Upper lobe of left lung (tissue), 4 donors: ENCODE results near the gene MAJIN.

Source experiments
- POLR2A ChIP-seq, 4 donors: fragments of 450-650 bp; IDR thresholded peaks; one replicate each; pipeline ENCODE4 v1.5.1; 2016 to 2017; ENCODE audit warnings: antibody characterized with exemption in 4 of 4, mild to moderate bottlenecking in 2 of 4
- POLR2AphosphoS5 ChIP-seq, 2 donors: sonication (generic); formaldehyde crosslinking; IDR thresholded peaks; one replicate each; pipeline ENCODE4 v1.5.1; 2017; ENCODE audit warnings: antibody characterized with exemption in 2 of 2
- TF ChIP-seq, protein P1 (sequence below), 6 experiments: fragments of 450-650 bp in 4 of 6; fragments of 200-600 bp in 2 of 6; sonication (generic) in 2 of 6; IDR thresholded peaks; one replicate each; pipeline ENCODE4 v1.5.1; 2016 to 2019; ENCODE audit warnings: antibody characterized with exemption in 6 of 6

DNA sequence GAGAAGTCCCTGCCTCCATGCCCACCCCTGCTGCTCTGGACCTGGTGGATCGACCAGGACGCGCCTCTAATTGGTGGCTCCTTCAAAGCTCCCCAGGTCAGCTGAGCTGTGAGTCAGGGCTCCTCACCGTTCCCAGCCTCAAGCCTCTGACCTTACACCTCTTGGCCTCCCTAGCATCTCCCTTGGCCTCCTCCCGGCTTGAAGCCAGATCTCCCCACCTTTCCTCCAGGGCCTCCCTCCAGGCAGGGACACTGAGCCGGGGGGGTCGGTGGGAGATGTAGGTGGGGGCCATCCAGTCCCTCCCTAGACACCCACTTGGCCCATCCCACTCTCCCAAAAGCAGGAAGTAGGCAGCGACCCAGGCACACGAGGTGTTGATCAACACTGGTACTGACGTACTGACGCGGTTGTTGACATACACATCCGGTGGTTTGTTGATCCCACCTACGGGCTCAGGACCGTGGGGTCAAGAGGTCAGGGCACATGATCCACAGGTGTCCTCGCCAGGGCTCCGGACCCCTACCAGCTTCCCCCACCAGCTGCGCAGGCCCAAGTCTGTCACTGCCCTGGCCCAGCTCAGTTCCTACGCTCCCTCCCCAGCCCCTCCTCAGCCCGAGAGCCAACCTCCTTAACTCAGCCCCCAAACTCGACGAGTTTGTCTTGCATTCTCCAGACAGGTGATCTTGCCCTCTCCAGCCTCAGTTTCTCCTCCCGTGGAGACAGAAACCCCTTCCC is 55.7 kb downstream of the MAJIN start:
- TF ChIP-seq, protein P1, sequence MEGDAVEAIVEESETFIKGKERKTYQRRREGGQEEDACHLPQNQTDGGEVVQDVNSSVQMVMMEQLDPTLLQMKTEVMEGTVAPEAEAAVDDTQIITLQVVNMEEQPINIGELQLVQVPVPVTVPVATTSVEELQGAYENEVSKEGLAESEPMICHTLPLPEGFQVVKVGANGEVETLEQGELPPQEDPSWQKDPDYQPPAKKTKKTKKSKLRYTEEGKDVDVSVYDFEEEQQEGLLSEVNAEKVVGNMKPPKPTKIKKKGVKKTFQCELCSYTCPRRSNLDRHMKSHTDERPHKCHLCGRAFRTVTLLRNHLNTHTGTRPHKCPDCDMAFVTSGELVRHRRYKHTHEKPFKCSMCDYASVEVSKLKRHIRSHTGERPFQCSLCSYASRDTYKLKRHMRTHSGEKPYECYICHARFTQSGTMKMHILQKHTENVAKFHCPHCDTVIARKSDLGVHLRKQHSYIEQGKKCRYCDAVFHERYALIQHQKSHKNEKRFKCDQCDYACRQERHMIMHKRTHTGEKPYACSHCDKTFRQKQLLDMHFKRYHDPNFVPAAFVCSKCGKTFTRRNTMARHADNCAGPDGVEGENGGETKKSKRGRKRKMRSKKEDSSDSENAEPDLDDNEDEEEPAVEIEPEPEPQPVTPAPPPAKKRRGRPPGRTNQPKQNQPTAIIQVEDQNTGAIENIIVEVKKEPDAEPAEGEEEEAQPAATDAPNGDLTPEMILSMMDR (IDR thresholded peaks at IDR 0.05): no peak
- TF ChIP-seq POLR2AphosphoS5 (IDR thresholded peaks at IDR 0.05) (peak; percentile 71 to 72), POLR2A (IDR thresholded peaks at IDR 0.05) (no peak)
